GM23338 (cell line): ENCODE results near the gene LNX2. TPM values are rescaled to one million over a fixed set of nuclear protein-coding genes. Genes with fewer than 3 reads are reported as not detected.

Experiments
- ATAC-seq: fragments of 200-7000 bp; cut with Tn5 transposase; 3 replicates; pipeline ENCODE4 v1.9.1; 2020
- DNase-seq: peaks from one replicate; pipeline ENCODE4 v3.0.0-alpha.2; 2015; ENCODE audit warnings: low spot score
- H2AFZ ChIP-seq: fragments of 200-600 bp; sonication (generic); 2 replicates; pipeline ENCODE4 v1.8.0; 2016; ENCODE audit warnings: antibody characterized with exemption, mild to moderate bottlenecking, moderate library complexity
- H3F3A ChIP-seq: fragments of 200-600 bp; sonication (generic); replicated peaks from 2 replicates; pipeline ENCODE4 v1.8.0; 2017; ENCODE audit warnings: antibody characterized with exemption, mixed run types, low read depth
- H3K27ac ChIP-seq: fragments of 200-600 bp; sonication (generic); 2 replicates; pipeline ENCODE4 v1.6.1; 2016; ENCODE audit warnings: low read depth
- H3K27me3 ChIP-seq: fragments of 200-600 bp; sonication (generic); 2 replicates; pipeline ENCODE4 v1.8.0; 2016; ENCODE audit warnings: mild to moderate bottlenecking, mixed run types, moderate library complexity; ENCODE audit not compliant: insufficient read depth
- H3K36me3 ChIP-seq: fragments of 200-600 bp; sonication (generic); 2 replicates; pipeline ENCODE4 v1.8.0; 2016; ENCODE audit warnings: mild to moderate bottlenecking; ENCODE audit not compliant: insufficient read depth
- H3K4me1 ChIP-seq: fragments of 200-600 bp; sonication (generic); 2 replicates; pipeline ENCODE4 v1.8.0; 2016; ENCODE audit warnings: mild to moderate bottlenecking, moderate library complexity; ENCODE audit not compliant: insufficient read depth
- H3K4me2 ChIP-seq: fragments of 200-600 bp; sonication (generic); 2 replicates; pipeline ENCODE4 v1.7.1; 2017; ENCODE audit warnings: mixed run types
- H3K4me3 ChIP-seq: fragments of 200-600 bp; sonication (generic); 2 replicates; pipeline ENCODE4 v1.6.1; 2016; ENCODE audit warnings: mixed run types
- H3K79me2 ChIP-seq: fragments of 200-600 bp; sonication (generic); replicated peaks from 2 replicates; pipeline ENCODE4 v1.8.0; 2017; ENCODE audit warnings: mild to moderate bottlenecking; ENCODE audit not compliant: insufficient read depth
- H3K9me2 ChIP-seq: fragments of 200-600 bp; sonication (generic); 2 replicates; pipeline ENCODE4 v1.8.0; 2017; ENCODE audit not compliant: insufficient read depth
- H4K20me1 ChIP-seq: fragments of 200-600 bp; sonication (generic); replicated peaks from 2 replicates; pipeline ENCODE4 v1.8.0; 2017; ENCODE audit warnings: mild to moderate bottlenecking; ENCODE audit not compliant: insufficient read depth
- H3K27ac Mint-ChIP-seq: 2 replicates; pipeline ENCODE4 v1.8.0; 2020; ENCODE audit warnings: inconsistent platforms, mild to moderate bottlenecking, moderate library complexity, mixed read lengths
- H3K27me3 Mint-ChIP-seq: 3 replicates; pipeline ENCODE4 v1.8.0; 2022; ENCODE audit warnings: low read depth, mild to moderate bottlenecking, moderate library complexity, mixed read lengths, inconsistent platforms; ENCODE audit not compliant: insufficient read depth, poor library complexity
- H3K36me3 Mint-ChIP-seq: 3 replicates; pipeline ENCODE4 v1.8.0; 2021; ENCODE audit warnings: low read depth, mild to moderate bottlenecking, inconsistent platforms, moderate library complexity, mixed read lengths
- H3K4me1 Mint-ChIP-seq: 3 replicates; pipeline ENCODE4 v1.8.0; 2020; ENCODE audit warnings: mild to moderate bottlenecking, inconsistent platforms, mixed read lengths
- H3K4me3 Mint-ChIP-seq: 3 replicates; pipeline ENCODE4 v1.8.0; 2021; ENCODE audit warnings: moderate library complexity, mild to moderate bottlenecking, inconsistent platforms, mixed read lengths
- H3K9me3 Mint-ChIP-seq: 3 replicates; pipeline ENCODE4 v1.8.0; 2020; ENCODE audit warnings: moderate library complexity, mild to moderate bottlenecking, inconsistent platforms, mixed read lengths
- CREB1 ChIP-seq: fragments of 250-450 bp; sonication (Bioruptor Pico); IDR thresholded peaks from 2 replicates; pipeline ENCODE4 v1.5.0; 2020; ENCODE audit warnings: low read depth, mild to moderate bottlenecking, moderate library complexity
- ETS1 ChIP-seq: IDR thresholded peaks from 2 replicates; pipeline ENCODE4 v1.6.1; 2016; ENCODE audit warnings: antibody characterized with exemption
- EZH2phosphoT487 ChIP-seq: fragments of 200-600 bp; sonication (generic); IDR thresholded peaks from one replicate; pipeline ENCODE4 v1.8.1; 2018; ENCODE audit warnings: antibody characterized with exemption; ENCODE audit not compliant: unreplicated experiment
- NANOG ChIP-seq: IDR thresholded peaks from 2 replicates; pipeline ENCODE4 v1.6.1; 2016; ENCODE audit warnings: antibody characterized with exemption, borderline replicate concordance
- POLR2AphosphoS5 ChIP-seq: IDR thresholded peaks from 2 replicates; pipeline ENCODE4 v1.6.1; 2016; ENCODE audit warnings: antibody characterized with exemption, low read depth
- STAT1 ChIP-seq: IDR thresholded peaks from one replicate; pipeline ENCODE4 v1.6.1; 2016; ENCODE audit warnings: antibody characterized with exemption; ENCODE audit not compliant: unreplicated experiment
- ZNF114 ChIP-seq: fragments of 250-450 bp; sonication (Bioruptor Pico); IDR thresholded peaks from 2 replicates; pipeline ENCODE4 v1.5.0; 2020; ENCODE audit warnings: mild to moderate bottlenecking, moderate library complexity
- polyA plus RNA-seq: library from polyadenylated mRNA; unstranded; fragments of >200 nt; fragmentation: Nextera tagmentation; extraction: Ambion mirVana; gene quantifications from 2 replicates; pipeline ENCODE4 v1.2.1, GENCODE V29; 2016
- total RNA-seq: library from RNA; depleted of rRNA; stranded (reverse); fragments of >200 nt; shearing (Covaris generic); gene quantifications from 2 replicates; pipeline ENCODE4 v1.2.3, GENCODE V29; 2014
- TF ChIP-seq, protein P1 (sequence below), 2 experiments: fragments of 200-600 bp in 1 of 2; sonication (generic) in 1 of 2; conservative IDR thresholded peaks; 2 replicates each; pipeline versions ENCODE4 v1.5.1 to v1.6.1; 2016 to 2017; ENCODE audit warnings: antibody characterized with exemption in 2 of 2, low read depth in 2 of 2, mild to moderate bottlenecking in 2 of 2, moderate library complexity in 1 of 2

LNX2 gene
- total and polyA plus RNA-seq, 2 experiments from 2014 or later = 3.7 to 18.0 TPM

- 0 out of 3 replicates have a peak overlapping the region, but pooled peaks have one; percentile 23 for H3K4me3 Mint-ChIP-seq
- 0 out of 2 replicates have a peak overlapping the region, but pooled peaks have one; percentile 23 for H3K4me3 ChIP-seq
- no peaks in the 10 kb centered on the region for H3K27me3 ChIP-seq
- no peak overlapping the region for H3K27ac ChIP-seq
- peaks cover 46% of the 10 kb centered on the region for H4K20me1 ChIP-seq
- no peak for TF ChIP-seq ZNF114 (CRISPR knock-in tag)
- H2AFZ ChIP-seq = no peak overlapping the region
- peaks cover 38% of the 10 kb centered on the region for H3K36me3 Mint-ChIP-seq
- H3K9me2 ChIP-seq = no peaks in the 10 kb centered on the region
- H3K79me2 ChIP-seq = peaks cover 82% of the 10 kb centered on the region
- peaks cover 39% of the 10 kb centered on the region for H3K4me1 Mint-ChIP-seq
- ATAC-seq = no peak
- no peak overlapping the region for H3K27ac Mint-ChIP-seq
- peaks cover 2% of the 10 kb centered on the region; the same call in 1 of the 3 replicates for H3K9me3 Mint-ChIP-seq
- peaks cover 6% of the 10 kb centered on the region for H3K27me3 Mint-ChIP-seq
- peak overlapping the region; percentile 98; the same call in 1 of the 2 replicates for H3K4me2 ChIP-seq
- peaks cover 14% of the 10 kb centered on the region; the same call in 1 of the 2 replicates for H3K36me3 ChIP-seq
- peaks cover 41% of the 10 kb centered on the region for H3K4me1 ChIP-seq
- H3F3A ChIP-seq = peaks cover 3% of the 10 kb centered on the region; the same call in 1 of the 2 replicates
- no peak for DNase-seq
These were observed 3.7 kb upstream of the LNX2 start for GRCh38 chr13:27624071-27624470.

DNA sequence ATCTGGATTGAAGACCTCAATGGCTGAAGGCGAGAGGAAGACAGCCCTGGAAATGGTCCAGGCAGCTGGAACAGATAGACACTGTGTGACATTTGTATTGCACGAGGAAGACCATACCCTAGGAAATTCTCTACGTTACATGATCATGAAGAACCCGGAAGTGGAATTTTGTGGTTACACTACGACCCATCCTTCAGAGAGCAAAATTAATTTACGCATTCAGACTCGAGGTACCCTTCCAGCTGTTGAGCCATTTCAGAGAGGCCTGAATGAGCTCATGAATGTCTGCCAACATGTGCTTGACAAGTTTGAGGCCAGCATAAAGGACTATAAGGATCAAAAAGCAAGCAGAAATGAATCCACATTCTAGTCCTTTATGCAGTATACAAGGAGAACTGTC, 2.6 kb upstream of the LNX2 start:
- Histone ChIP-seq H3K4me3 (peak overlapping the region; percentile 99), H3K4me1 (peaks cover 48% of the 10 kb centered on the region), H3K27ac (no peak overlapping the region), H3F3A (0 out of 2 replicates have a peak, but pooled peaks cover under 1% of the 10 kb centered on the region), H2AFZ (no peak overlapping the region), H3K79me2 (peaks cover 82% of the 10 kb centered on the region), H4K20me1 (peaks cover 52% of the 10 kb centered on the region), H3K4me2 (peak overlapping the region; percentile 98), H3K9me2 (no peaks in the 10 kb centered on the region), H3K27me3 (no peaks in the 10 kb centered on the region), H3K36me3 (peaks cover 14% of the 10 kb centered on the region; the same call in 1 of the 2 replicates)
- ATAC-seq (no peak), DNase-seq (no peak)
- H3K36me3 Mint-ChIP-seq = peaks cover 36% of the 10 kb centered on the region
- H3K4me1 Mint-ChIP-seq = peaks cover 50% of the 10 kb centered on the region
- peaks cover 2% of the 10 kb centered on the region; the same call in 1 of the 3 replicates for H3K9me3 Mint-ChIP-seq
- peak overlapping the region; percentile 45; the same call in 1 of the 2 replicates for H3K27ac Mint-ChIP-seq
- peak overlapping the region; percentile 96 for H3K4me3 Mint-ChIP-seq
- TF ChIP-seq ETS1 (no peak), ZNF114 (CRISPR knock-in tag) (no peak), CREB1 (CRISPR knock-in tag) (no peak), POLR2AphosphoS5 (no peak)
- peaks cover 3% of the 10 kb centered on the region for H3K27me3 Mint-ChIP-seq

- H3K4me3 ChIP-seq = peak overlapping the region; percentile 99
- peaks cover 2% of the 10 kb centered on the region; the same call in 1 of the 3 replicates for H3K9me3 Mint-ChIP-seq
- H3K4me3 Mint-ChIP-seq = peak overlapping the region; percentile 96
- peaks cover 82% of the 10 kb centered on the region for H3K79me2 ChIP-seq
- peaks cover 14% of the 10 kb centered on the region; the same call in 1 of the 2 replicates for H3K36me3 ChIP-seq
- H3K27ac ChIP-seq = peak overlapping the region; percentile 89
- no peaks in the 10 kb centered on the region for H3K9me2 ChIP-seq
- H3K27ac Mint-ChIP-seq = peak overlapping the region; percentile 91
- H3F3A ChIP-seq = no peaks in the 10 kb centered on the region
- TF ChIP-seq NANOG = no peak
- no peak for TF ChIP-seq POLR2AphosphoS5
- TF ChIP-seq STAT1 = no peak
- no peak for TF ChIP-seq EZH2phosphoT487
- TF ChIP-seq, protein P1, sequence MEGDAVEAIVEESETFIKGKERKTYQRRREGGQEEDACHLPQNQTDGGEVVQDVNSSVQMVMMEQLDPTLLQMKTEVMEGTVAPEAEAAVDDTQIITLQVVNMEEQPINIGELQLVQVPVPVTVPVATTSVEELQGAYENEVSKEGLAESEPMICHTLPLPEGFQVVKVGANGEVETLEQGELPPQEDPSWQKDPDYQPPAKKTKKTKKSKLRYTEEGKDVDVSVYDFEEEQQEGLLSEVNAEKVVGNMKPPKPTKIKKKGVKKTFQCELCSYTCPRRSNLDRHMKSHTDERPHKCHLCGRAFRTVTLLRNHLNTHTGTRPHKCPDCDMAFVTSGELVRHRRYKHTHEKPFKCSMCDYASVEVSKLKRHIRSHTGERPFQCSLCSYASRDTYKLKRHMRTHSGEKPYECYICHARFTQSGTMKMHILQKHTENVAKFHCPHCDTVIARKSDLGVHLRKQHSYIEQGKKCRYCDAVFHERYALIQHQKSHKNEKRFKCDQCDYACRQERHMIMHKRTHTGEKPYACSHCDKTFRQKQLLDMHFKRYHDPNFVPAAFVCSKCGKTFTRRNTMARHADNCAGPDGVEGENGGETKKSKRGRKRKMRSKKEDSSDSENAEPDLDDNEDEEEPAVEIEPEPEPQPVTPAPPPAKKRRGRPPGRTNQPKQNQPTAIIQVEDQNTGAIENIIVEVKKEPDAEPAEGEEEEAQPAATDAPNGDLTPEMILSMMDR (conservative IDR thresholded peaks at IDR 0.05; ENCODE audit: low read depth in 2 of 2) = peak in 1 of 2 experiments; percentile 52; a peak in 2 of 4 replicates
- peaks cover 52% of the 10 kb centered on the region for H4K20me1 ChIP-seq
- H2AFZ ChIP-seq = peak overlapping the region; percentile 97
- peak overlapping the region; percentile 98 for H3K4me2 ChIP-seq
- peaks cover 56% of the 10 kb centered on the region for H3K4me1 Mint-ChIP-seq
- H3K36me3 Mint-ChIP-seq = peaks cover 36% of the 10 kb centered on the region
- peaks cover 3% of the 10 kb centered on the region for H3K27me3 Mint-ChIP-seq
- peaks cover 48% of the 10 kb centered on the region for H3K4me1 ChIP-seq
- no peak for ATAC-seq
- H3K27me3 ChIP-seq = no peaks in the 10 kb centered on the region
- DNase-seq = no peak
These were observed 1.9 kb upstream of the LNX2 start for GRCh38 chr13:27622102-27622820.
